NB4 (cell line): ENCODE results near the gene LIN7B.
A peak's percentile ranks its signal among the peaks of the same experiment; 100 is the strongest.
"Not testable (repeated sequence)": the region's sequence is repeated elsewhere in the genome, so short reads cannot be mapped to it uniquely, and the experiment has no call there.

Experiments used
- DNase-seq: peaks from one replicate; pipeline ENCODE4 v3.0.0; 2010; ENCODE audit warnings: low read depth
- H3K4me3 ChIP-seq: one replicate; pipeline ENCODE4 v1.5.1; 2011; ENCODE audit warnings: mild to moderate bottlenecking, low read depth, low read length, moderate library complexity
- CTCF ChIP-seq: IDR thresholded peaks from one replicate; pipeline ENCODE4 v1.5.1; 2012; ENCODE audit warnings: low read depth, low read length
- MYC ChIP-seq: IDR thresholded peaks from 2 replicates; pipeline ENCODE4 v1.6.1; 2011; ENCODE audit warnings: low read depth, low read length
- POLR2A ChIP-seq: IDR thresholded peaks from 2 replicates; pipeline ENCODE4 v1.6.1; 2011; ENCODE audit warnings: mild to moderate bottlenecking; ENCODE audit not compliant: insufficient read length; ENCODE audit errors: extremely low read depth
- TF ChIP-seq, protein P1 (sequence below): IDR thresholded peaks from 2 replicates; pipeline ENCODE4 v1.6.1; 2011; ENCODE audit warnings: low read depth, low read length

LIN7B gene

DNA sequence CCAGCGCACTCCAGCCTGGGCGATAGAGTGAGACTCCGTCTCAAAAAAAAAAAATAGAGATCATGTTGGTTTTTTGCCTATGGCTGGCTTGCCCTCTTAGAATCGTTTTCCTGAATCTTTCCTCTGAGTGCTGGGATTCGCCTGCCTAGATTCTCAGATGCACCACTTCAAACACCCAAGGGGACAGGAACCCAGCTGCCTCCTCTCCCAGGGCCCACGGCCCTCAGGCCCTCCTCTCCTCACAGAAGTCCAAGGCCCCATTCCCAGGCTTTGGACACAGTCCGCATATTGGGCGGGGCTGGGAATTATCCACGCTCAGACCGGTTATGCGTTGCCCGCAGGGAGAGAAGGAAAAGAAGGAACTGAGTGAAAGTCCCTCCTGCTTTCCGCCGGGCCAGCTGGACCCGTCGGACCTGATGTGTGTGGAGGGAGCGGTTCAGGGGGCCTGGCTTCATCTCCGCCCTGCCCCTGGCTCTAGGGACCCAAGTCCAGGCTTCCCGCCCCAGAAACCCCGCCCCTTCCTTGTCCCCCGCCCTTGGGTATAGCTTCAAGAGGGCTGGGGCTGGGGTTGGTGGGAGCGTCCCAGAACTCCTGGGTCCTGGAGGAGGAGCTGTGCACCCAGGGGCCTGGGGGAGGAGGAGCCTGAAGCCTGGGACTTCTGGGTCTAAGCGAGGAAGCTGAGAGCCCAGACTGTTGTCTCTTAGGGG lies 11.0 kb downstream of the LIN7B start:
- TF ChIP-seq CTCF (no peak), POLR2A (no peak)
- TF ChIP-seq, protein P1, sequence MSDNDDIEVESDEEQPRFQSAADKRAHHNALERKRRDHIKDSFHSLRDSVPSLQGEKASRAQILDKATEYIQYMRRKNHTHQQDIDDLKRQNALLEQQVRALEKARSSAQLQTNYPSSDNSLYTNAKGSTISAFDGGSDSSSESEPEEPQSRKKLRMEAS: no peak
- no peak overlapping the region for H3K4me3 ChIP-seq
- no peak for DNase-seq

GRCh38 chr19:49126575-49126974 lies 12.4 kb downstream of the LIN7B start:
- TF ChIP-seq, protein P1: no peak
- TF ChIP-seq CTCF: no peak
- TF ChIP-seq POLR2A: no peak
- TF ChIP-seq MYC: no peak
- DNase-seq: no peak

DNA sequence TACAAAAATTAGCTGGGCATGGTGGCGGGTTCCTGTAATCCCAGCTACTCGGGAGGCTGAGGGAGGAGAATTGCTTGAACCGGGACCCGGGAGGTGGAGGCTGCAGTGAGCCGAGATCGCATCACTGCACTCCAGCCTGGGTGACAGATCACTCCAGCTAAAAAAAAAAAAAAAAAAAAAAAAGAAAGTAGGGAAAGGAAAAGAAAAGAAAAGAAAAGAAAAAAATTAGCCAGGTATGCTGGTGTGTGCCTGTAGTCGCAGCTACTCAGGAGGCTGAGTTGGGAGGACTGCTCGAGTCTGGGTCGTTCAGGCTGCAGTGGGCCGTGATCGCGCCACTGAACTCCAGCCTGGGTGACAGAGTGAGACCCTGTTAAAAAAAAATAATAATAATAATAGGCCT lies 13.1 kb downstream of the LIN7B start:
- H3K4me3 ChIP-seq, DNase-seq: not testable (repeated sequence)

More at GRCh38 chr19:49126575-49126974, 12.4 kb downstream of the LIN7B start:
- H3K4me3 ChIP-seq: no peak overlapping the region

DNA sequence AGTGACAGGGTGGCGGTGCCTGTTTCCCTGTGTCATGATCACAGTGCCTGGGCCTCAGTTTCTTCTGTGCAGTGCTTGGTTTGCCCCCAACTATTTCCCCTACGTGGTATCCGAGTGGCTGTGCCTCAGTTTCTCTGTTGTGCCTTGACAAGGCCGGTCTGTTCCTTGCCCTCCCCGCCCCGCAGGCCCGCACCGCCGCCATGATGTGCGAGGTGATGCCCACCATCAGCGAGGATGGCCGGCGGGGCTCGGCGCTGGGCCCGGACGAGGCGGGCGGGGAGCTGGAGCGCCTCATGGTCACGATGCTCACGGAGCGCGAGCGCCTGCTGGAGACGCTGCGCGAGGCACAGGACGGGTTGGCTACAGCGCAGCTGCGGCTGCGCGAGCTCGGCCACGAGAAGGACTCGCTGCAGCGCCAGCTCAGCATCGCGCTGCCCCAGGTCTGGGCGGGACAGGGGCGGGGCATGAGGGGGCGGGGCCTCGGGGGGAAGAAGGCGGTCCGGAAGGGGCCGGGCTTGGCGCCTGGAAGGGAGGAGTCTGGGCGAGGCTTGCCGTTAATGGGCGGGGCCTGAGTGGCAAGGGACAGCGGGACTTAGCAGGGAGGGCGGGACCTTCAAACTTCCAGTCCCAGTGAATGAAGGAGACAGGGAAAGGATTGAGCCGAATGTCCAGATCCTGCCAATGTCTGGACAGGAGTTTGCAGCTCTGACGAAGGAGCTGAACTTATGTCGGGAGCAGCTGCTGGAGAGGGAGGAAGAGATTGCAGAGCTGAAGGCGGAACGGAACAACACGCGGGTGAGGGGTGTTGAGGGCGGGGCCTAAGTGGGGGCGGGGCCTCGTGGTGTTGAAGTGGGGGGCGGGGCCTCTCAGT lies 13.7 kb downstream of the LIN7B start:
- peak; percentile 93 for DNase-seq
- H3K4me3 ChIP-seq: peak overlapping the region; percentile 61
- TF ChIP-seq, protein P1: peak; percentile 92
- peak; percentile 75 for TF ChIP-seq MYC
- no peak for TF ChIP-seq CTCF
- peak; percentile 48 for TF ChIP-seq POLR2A

DNA sequence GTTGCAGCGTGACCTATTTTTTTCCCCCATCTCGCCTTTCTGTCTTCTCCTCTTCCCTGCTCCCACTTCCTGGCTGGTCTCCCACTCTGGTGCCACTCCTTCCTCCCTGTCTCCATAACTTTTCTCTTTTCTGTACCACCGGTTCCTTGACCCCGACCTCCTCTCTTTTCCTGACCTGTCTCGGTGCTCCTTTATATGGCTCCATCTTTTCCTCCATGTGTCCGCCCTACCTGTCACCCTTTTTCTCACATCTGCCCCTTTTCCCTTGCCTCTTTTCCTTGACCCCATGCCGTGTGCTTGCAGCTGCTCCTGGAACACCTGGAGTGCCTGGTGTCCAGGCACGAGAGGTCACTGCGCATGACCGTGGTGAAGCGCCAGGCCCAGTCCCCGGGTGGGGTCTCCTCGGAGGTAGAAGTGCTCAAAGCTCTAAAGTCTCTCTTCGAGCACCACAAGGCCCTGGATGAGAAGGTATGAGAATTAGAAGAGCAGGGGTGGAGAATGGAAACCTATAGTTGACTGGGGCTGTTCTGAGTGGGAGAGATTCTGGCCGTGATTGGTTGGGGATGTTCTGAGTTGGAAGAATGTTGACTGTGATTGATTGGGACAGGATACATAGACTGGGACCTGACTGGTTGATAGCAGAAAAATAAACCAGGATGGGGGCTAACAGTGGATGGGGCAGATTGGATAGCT lies 14.5 kb downstream of the LIN7B start:
- TF ChIP-seq POLR2A (no peak), CTCF (no peak), MYC (no peak)
- TF ChIP-seq, protein P1: no peak
- DNase-seq: no peak
- peak overlapping the region; percentile 61 for H3K4me3 ChIP-seq

- DNase-seq: no peak
- TF ChIP-seq, protein P1: no peak
- no peak overlapping the region for H3K4me3 ChIP-seq
Measured at GRCh38 chr19:49129238-49129583, 15.0 kb downstream of the LIN7B start.
